Astrocyte of the cerebellum (primary cell): ENCODE results near the gene PREX1.
A peak's percentile ranks its signal among the peaks of the same experiment; 100 is the strongest.

ENCODE experiments used
- DNase-seq: peaks from one replicate; pipeline ENCODE4 v3.0.0-alpha.2; 2011; ENCODE audit warnings: low read depth
- H3K4me3 ChIP-seq: 2 replicates; pipeline ENCODE4 v1.5.1; 2011; ENCODE audit warnings: mild to moderate bottlenecking, low read depth, low read length, moderate library complexity
- in situ Hi-C: cut with HindIII; loops from 2 replicates; pipeline ENCODE4 v1.10.0; 2017; ENCODE audit warnings: low sequenced_read_pairs
- TF ChIP-seq, protein P1 (sequence below): IDR thresholded peaks from 2 replicates; pipeline ENCODE4 v1.5.1; 2012; ENCODE audit warnings: low read length, low read depth, moderate library complexity, mild to moderate bottlenecking; ENCODE audit errors: missing control alignments

PREX1 gene

DNA sequence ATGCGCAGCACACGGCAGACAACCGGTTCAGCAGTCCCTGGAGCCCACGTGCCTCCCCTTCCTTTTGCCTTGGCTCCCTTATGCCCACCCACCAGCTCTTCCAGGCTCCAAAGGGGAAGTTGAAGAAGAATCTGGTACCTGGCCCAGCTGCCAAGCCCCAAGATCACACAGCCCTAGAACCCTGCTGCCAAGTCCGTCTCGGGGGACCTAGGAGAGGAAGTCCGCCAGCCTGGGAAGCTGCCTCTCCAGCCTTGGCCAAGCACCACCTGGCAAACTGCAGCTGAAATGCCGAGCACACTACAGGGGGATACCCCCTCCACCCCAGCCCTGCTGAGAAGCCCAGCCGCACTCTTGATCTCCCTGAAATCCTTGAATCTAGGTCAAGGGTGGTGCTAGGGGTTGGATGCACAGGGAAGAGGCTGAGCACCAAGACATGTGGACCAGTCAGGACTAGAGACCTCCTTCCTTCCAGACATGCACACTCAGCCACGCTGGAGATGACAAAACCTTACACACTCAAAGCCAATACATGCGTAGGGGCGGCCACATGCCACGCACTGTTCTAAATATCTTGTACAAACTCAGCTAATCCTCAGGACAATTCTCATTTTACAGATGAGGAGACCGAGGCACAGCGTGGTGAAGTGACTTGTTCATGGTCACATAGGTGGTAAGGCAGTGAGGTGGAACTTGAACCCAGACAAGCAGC lies 124.1 kb downstream of the PREX1 start:
- in situ Hi-C loops, result no loop called here
- H3K4me3 ChIP-seq, result no peak overlapping the region
- DNase-seq, result no peak
- TF ChIP-seq, protein P1, sequence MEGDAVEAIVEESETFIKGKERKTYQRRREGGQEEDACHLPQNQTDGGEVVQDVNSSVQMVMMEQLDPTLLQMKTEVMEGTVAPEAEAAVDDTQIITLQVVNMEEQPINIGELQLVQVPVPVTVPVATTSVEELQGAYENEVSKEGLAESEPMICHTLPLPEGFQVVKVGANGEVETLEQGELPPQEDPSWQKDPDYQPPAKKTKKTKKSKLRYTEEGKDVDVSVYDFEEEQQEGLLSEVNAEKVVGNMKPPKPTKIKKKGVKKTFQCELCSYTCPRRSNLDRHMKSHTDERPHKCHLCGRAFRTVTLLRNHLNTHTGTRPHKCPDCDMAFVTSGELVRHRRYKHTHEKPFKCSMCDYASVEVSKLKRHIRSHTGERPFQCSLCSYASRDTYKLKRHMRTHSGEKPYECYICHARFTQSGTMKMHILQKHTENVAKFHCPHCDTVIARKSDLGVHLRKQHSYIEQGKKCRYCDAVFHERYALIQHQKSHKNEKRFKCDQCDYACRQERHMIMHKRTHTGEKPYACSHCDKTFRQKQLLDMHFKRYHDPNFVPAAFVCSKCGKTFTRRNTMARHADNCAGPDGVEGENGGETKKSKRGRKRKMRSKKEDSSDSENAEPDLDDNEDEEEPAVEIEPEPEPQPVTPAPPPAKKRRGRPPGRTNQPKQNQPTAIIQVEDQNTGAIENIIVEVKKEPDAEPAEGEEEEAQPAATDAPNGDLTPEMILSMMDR, result no peak

DNA sequence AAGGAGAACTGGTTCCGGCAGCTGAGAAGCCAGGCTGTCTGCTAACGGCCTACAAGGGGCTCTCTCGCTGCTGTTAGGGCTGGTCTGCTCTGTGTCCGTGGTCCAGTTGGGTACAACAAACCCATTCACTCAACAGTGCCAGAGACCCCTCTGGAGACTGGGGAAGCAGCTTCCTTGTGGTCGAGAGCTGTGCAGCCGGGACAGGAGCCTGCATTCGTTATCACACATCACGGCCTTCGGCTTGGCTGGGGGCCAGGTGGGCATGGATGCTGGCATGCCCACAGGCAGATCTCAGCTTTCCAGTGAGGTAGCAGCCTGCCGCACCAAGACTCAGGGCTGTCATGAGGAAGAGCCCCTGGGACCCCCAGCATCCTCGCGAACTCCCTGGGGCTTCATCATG lies 124.7 kb downstream of the PREX1 start:
- in situ Hi-C loops, result no loop called here
- DNase-seq, result no peak
- TF ChIP-seq, protein P1, result no peak
- no peak overlapping the region for H3K4me3 ChIP-seq

DNA sequence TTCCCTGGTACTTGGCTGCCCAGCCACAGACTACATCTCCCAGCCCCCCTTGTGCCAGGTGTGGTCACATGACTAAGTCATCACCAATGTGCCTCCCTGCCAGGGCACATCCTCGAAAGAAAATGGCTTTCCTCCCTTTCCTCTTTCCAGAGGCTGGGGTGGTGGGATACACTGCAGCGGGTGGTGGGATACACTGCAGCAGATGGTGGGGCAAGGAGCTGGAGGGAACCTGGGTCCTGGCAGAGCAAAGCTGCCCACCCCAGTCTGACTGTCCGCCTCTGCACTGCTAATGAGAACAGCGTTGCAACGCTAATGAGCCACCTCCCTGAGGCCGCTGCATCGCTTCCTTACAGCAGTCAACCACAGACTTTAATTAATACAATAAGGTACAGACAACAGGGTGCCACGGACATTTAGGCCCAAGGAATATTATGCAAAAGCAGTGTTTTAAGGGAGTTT lies 125.3 kb downstream of the PREX1 start:
- TF ChIP-seq, protein P1, result no peak
- H3K4me3 ChIP-seq, result no peak overlapping the region
- no peak for DNase-seq
- in situ Hi-C loops, result no loop called here

DNA sequence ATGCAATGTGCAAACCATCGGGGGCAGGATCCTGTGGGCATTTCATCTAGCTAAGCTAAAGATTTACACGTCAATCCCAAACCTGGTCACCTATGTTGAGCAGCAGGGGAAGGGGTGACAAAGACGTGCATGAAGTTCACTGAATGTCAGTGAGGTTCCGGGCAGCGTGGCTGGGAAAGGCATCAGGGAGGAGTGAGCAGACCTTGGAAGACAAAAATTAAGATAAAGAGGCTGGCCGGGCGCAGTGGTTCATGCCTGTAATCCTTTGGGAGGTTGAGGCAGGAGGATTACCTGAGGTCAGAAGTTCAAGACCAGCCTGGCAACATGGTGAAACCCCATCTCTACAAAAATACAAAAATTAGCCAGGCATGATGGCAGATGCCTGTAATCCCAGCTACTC lies 126.1 kb downstream of the PREX1 start:
- H3K4me3 ChIP-seq, result no peak overlapping the region
- in situ Hi-C loops, result no loop called here
- TF ChIP-seq, protein P1, result no peak
- no peak for DNase-seq

DNA sequence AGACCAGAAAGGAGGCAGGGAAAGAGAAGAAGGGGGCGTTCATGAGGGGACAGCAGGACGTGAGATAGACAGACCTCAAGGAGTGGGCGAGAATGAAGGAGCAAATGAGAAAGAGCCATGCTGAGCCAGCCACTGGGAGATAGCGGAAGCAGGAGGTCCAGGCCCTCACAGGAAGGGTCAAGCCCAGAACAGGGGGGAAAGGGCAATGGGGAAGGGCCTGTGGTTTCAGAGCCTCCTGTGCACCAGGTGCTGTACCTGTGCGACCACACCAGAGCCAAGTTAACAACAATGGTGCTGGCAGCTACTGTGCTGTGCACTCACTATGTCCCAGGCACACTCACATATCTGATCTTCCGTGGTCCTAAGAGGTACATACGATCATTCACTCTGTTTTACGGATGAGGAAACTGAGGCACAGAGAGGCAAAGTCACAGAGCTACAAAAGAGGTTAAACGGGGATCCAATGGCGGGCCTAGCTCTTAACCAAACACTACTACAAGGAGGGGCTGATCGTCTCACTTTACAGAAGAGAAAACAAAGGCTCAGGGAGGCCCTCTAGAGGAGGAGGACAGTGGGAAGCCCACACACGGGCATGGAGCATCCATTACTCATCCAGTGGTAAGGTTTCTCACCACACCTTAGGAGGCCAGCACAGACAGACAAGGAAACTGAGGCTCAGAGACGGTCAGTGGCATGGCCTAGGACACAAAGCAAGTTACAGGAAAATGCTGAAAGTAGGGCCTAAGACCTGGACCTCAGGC lies 129.1 kb downstream of the PREX1 start:
- TF ChIP-seq, protein P1, result peak; percentile 15
- in situ Hi-C loops, result no loop called here
- no peak overlapping the region for H3K4me3 ChIP-seq
- no peak for DNase-seq

DNA sequence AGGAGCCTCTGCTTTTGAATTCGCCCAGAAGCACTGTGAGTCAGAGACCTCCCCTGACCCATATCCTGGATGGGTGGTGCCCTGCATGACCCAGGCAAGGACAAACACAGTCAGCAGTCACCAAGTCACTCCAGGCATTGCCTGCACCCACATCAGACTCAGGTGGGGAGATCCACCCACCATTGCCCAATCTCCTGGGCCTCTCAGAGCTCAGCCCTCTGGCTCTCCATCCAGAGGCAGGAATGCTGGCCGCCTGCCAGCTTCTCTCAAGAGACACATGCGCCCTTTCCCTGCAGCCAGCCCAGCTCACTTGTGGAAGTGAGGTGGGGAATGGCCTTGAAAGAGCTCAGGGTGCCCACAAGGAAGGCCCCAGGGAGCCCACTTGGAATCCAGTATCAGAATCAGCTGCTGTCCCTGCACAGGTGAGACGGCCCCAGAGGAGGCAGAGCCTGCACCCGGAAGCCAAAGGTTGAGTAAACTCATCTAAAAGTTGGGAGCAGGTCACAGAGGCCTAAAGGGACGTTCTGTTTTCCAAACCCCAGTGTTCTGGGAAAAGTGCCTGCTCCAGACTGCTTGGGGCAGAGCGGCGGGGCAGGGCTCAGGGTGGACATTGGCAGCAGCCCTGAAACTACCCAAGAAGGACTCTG lies 129.8 kb downstream of the PREX1 start:
- H3K4me3 ChIP-seq, result no peak overlapping the region
- peak; percentile 69 for DNase-seq
- TF ChIP-seq, protein P1, result no peak
- in situ Hi-C loops, result no loop called here
